ENCODE results near the gene DCST2. TPM values are rescaled to one million over a fixed set of nuclear protein-coding genes. Genes with fewer than 3 reads are reported as not detected.
A peak's percentile ranks its signal among the peaks of the same experiment; 100 is the strongest.

DCST2 gene
- total and polyA plus RNA-seq, 2 of the 8 experiments (the other 6 are each of a cell fraction or from before 2014, with no cell fraction given): 0.43 to 2.1 TPM

DNA sequence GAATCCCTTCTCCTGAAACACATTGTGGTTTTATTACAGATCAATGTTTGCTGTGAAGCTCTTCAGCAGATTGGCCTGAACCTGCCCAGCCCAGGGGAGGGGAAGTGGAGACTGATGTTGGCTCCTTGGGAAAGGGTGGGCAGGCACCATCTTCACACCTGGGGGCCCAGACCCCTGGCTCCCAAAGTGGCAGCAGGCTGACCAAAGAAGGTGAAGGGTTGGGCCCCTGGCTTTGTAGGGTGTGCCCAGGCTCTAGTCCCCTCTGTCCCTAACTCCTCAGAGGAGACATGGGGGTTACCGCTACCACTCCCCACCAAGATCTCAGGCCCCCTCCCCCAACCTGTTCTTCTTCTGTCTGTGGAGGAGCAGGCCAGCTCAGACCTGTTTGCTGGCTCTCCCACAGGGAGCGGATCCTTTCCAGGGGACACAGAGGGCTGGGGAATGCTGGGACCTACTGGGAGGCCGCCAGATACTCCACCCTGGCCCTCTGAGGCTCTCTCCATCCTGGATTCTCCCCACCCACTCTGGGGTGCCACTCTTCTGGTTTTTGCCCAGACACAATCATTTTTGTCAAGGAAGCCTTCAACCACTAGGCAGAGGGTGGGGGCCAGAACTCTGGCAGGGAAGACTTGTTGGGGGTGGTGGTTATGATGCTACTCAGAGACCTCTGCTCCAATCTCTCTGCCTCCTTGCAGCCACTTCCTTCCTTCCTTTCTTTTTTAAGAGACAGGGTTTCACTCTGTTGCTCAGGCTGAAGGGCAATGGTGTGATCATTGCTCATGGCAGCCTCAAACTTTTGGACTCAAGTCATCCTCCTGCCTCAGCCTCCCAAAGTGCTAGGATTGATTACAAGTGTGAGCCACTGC is 40.0 kb upstream of the DCST2 start:
- H3K23me2 ChIP-seq (ENCODE audit: low read depth, low read length): peaks cover 11% of the 10 kb centered on the region
- H4K8ac ChIP-seq (ENCODE audit: extremely low read depth, insufficient read depth, low read length): no peak overlapping the region
- 0 out of 2 replicates have a peak overlapping the region, but pooled peaks have one; percentile 61 for H2BK20ac ChIP-seq (ENCODE audit: low read length)
- H4K91ac ChIP-seq (replicated peaks; ENCODE audit: insufficient read length, low read length): no peak overlapping the region
- H3K36me3 ChIP-seq (ENCODE audit: control insufficient read depth in 2 of 4, insufficient read depth in 4 of 4, low read length in 3 of 4): peaks cover 0 to 9% (median 0%) of the 10 kb centered on the region in 4 experiments; a peak in 2 of 8 replicates
- POLR2A ChIA-PET (ENCODE audit: partially characterized antibody): interaction anchor here (1.0 kb wide), 1 partner anchor 17 kb away, joined by 3 read pairs; no protein-coding TSS in a partner anchor
- H3K23ac ChIP-seq (ENCODE audit: insufficient read length): no peak overlapping the region
- peak overlapping the region; percentile 24 to 36 for H3K4me2 ChIP-seq (ENCODE audit: insufficient read depth in 1 of 2, low read depth in 2 of 2, low read length in 2 of 2)
- H2AFZ ChIP-seq (ENCODE audit: low read length): no peak overlapping the region
- H3K4ac ChIP-seq (replicated peaks; ENCODE audit: insufficient read length, low read depth, low read length): no peak overlapping the region
- 84% methylated on average over 3 of the region's 3 CpGs; no CpG with 5 or more reads in 1 of the 2 experiments for WGBS, 2 experiments (ENCODE audit: extremely low coverage in 1 of 2, insufficient coverage in 1 of 2, insufficient read length in 1 of 2, insufficient replicate concordance in 2 of 2, low coverage in 1 of 2, low lambda C conversion rate in 2 of 2, missing lambda C conversion rate in 1 of 2)
- no peak overlapping the region for H3K14ac ChIP-seq (ENCODE audit: insufficient read length)
- H3K79me2 ChIP-seq (ENCODE audit: control insufficient read depth in 1 of 2, insufficient read depth in 2 of 2, low read length in 2 of 2): no peaks in the 10 kb centered on the region
- no peak overlapping the region for H3K4me3 ChIP-seq (ENCODE audit: extremely low read depth in 1 of 4, insufficient read depth in 2 of 4, low read depth in 3 of 4, low read length in 4 of 4)
- H3K27me3 ChIP-seq (replicated peaks in 1 of 4; ENCODE audit: control insufficient read depth in 3 of 4, extremely low read depth in 1 of 4, insufficient read depth in 3 of 4, low read length in 3 of 4): peaks cover 0 to 22% (median 12%) of the 10 kb centered on the region in 4 experiments; a peak in 6 of 7 replicates
- H2BK120ac ChIP-seq (replicated peaks; ENCODE audit: low read depth, low read length): no peak overlapping the region
- peaks cover 4 to 33% (median 22%) of the 10 kb centered on the region in 4 experiments for H3K4me1 ChIP-seq (replicated peaks in 1 of 4; ENCODE audit: control insufficient read depth in 3 of 4, insufficient read depth in 4 of 4, low read length in 3 of 4)
- H2BK5ac ChIP-seq (ENCODE audit: low read depth, low read length): no peak overlapping the region
- no peaks in the 10 kb centered on the region for H3K9me3 ChIP-seq (ENCODE audit: insufficient read depth in 2 of 2, low read depth in 1 of 2, low read length in 1 of 2)
- no peak overlapping the region for H3K9ac ChIP-seq (replicated peaks in 1 of 4; ENCODE audit: extremely low read depth in 1 of 4, low read depth in 3 of 4, low read length in 3 of 4)
- no peak overlapping the region; the same call in 1 of the 2 replicates for H3K18ac ChIP-seq (ENCODE audit: extremely low read depth, low read length)
- CTCF ChIA-PET (ENCODE audit: partially characterized antibody): interaction anchor here (4.6 to 33.9 kb wide), 2 partner anchors 11 to 21 kb away, joined by 46 to 907 read pairs; partner anchors contain the start of genes ADAM15 and EFNA4
- peaks cover 9 to 12% of the 10 kb centered on the region in 2 experiments for H4K20me1 ChIP-seq (replicated peaks in 1 of 2; ENCODE audit: control insufficient read depth in 1 of 2, insufficient read depth in 2 of 2, low read length in 2 of 2)
- no peak overlapping the region for H3K27ac ChIP-seq (ENCODE audit: low read depth, low read length)
- peak overlapping the region; percentile 61; the same call in 1 of the 2 replicates for H2BK15ac ChIP-seq (ENCODE audit: low read length)
- H4K5ac ChIP-seq (ENCODE audit: insufficient read length, low read depth, low read length): no peak overlapping the region
- H2BK12ac ChIP-seq (ENCODE audit: low read depth, low read length): 0 out of 2 replicates have a peak overlapping the region, but pooled peaks have one; percentile 50
- DNase-seq (ENCODE audit: low read depth in 1 of 2, low spot score in 2 of 2): no peak
- no peak overlapping the region for H3K56ac ChIP-seq (replicated peaks; ENCODE audit: insufficient read length, low read depth, low read length)
- H3K79me1 ChIP-seq (ENCODE audit: low read depth, low read length): no peaks in the 10 kb centered on the region
- FAIRE-seq: no peak
- peak overlapping the region; percentile 93; the same call in 1 of the 2 replicates for H2AK5ac ChIP-seq (ENCODE audit: low read depth, low read length)
- TF ChIP-seq RAD21 (IDR thresholded peaks at IDR 0.05 in 1 of 2, conservative IDR thresholded peaks at IDR 0.05 in 1 of 2; ENCODE audit: low read depth in 2 of 2, low read length in 2 of 2) (no peak), TBP (IDR thresholded peaks at IDR 0.05; ENCODE audit: low read depth, low read length) (no peak), NRF1 (IDR thresholded peaks at IDR 0.05; ENCODE audit: low read depth, low read length) (no peak), CEBPB (IDR thresholded peaks at IDR 0.05; ENCODE audit: low read depth, low read length) (no peak), KDM4A (IDR thresholded peaks at IDR 0.05; ENCODE audit: low read depth, low read length, severe bottlenecking) (no peak), GTF2F1 (IDR thresholded peaks at IDR 0.05; ENCODE audit: borderline replicate concordance, low read depth, low read length) (no peak), RFX5 (IDR thresholded peaks at IDR 0.05; ENCODE audit: borderline replicate concordance, low read depth, low read length) (no peak), KDM1A (IDR thresholded peaks at IDR 0.05; ENCODE audit: borderline replicate concordance, low read length) (no peak), MAFK (IDR thresholded peaks at IDR 0.05; ENCODE audit: low read depth, low read length) (no peak)
- TF ChIP-seq, protein P1, sequence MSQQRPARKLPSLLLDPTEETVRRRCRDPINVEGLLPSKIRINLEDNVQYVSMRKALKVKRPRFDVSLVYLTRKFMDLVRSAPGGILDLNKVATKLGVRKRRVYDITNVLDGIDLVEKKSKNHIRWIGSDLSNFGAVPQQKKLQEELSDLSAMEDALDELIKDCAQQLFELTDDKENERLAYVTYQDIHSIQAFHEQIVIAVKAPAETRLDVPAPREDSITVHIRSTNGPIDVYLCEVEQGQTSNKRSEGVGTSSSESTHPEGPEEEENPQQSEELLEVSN (IDR thresholded peaks at IDR 0.05): no peak

Measured in H1 (cell line).